ENCODE measurements around the gene MICAL1. TPM values are rescaled to one million over a fixed set of nuclear protein-coding genes. Genes with fewer than 3 reads are reported as not detected.

Gene MICAL1
- total RNA-seq, 1 experiment from 2014 or later = 21.5 TPM

GRCh38 chr6:109454496-109455436 is 806 bp downstream of the MICAL1 start:
- DNase-seq (ENCODE audit: low read depth) = no peak

- DNase-seq (ENCODE audit: low read depth) = no peak
Measured at GRCh38 chr6:109453594-109454495, 1.7 kb downstream of the MICAL1 start.

GRCh38 chr6:109453156-109453555 is 2.4 kb downstream of the MICAL1 start:
- no peak for DNase-seq (ENCODE audit: low read depth)

GRCh38 chr6:109452181-109452580 is 3.4 kb downstream of the MICAL1 start:
- no peak for DNase-seq (ENCODE audit: low read depth)

GRCh38 chr6:109451376-109451775 is 4.2 kb downstream of the MICAL1 start:
- no peak for DNase-seq (ENCODE audit: low read depth)

- DNase-seq (ENCODE audit: low read depth) = no peak
Measured at GRCh38 chr6:109450801-109451200, 4.8 kb downstream of the MICAL1 start.

GRCh38 chr6:109449795-109450673 is 5.5 kb downstream of the MICAL1 start:
- no peak for DNase-seq (ENCODE audit: low read depth)

- no peak for DNase-seq (ENCODE audit: low read depth)
Measured at GRCh38 chr6:109449064-109449794, 6.3 kb downstream of the MICAL1 start.

- DNase-seq (ENCODE audit: low read depth) = no peak
Measured at GRCh38 chr6:109448615-109449014, 7.0 kb downstream of the MICAL1 start.

GRCh38 chr6:109447878-109448555 is 7.6 kb downstream of the MICAL1 start:
- no peak for DNase-seq (ENCODE audit: low read depth)

GRCh38 chr6:109447087-109447486 is 8.5 kb downstream of the MICAL1 start:
- no peak for DNase-seq (ENCODE audit: low read depth)

- no peak for DNase-seq (ENCODE audit: low read depth)
Measured at GRCh38 chr6:109446541-109446940, 9.0 kb downstream of the MICAL1 start.

GRCh38 chr6:109446072-109446471 is 9.5 kb downstream of the MICAL1 start:
- DNase-seq (ENCODE audit: low read depth) = no peak

GRCh38 chr6:109445382-109445781 is 10.2 kb downstream of the MICAL1 start:
- no peak for DNase-seq (ENCODE audit: low read depth)

- DNase-seq (ENCODE audit: low read depth) = no peak
Measured at GRCh38 chr6:109443425-109443950, 12.1 kb downstream of the MICAL1 start.

GRCh38 chr6:109442393-109442924 is 13.1 kb downstream of the MICAL1 start:
- DNase-seq (ENCODE audit: low read depth) = no peak

- DNase-seq (ENCODE audit: low read depth) = peak; percentile 68
Measured at GRCh38 chr6:109441069-109441816, 14.3 kb downstream of the MICAL1 start.

GRCh38 chr6:109440331-109441068 is 15.1 kb downstream of the MICAL1 start, which contains the start of the genes PPIL6 and SMPD2:
Gene PPIL6, minus strand, starts transcription at chr6:109440628. Its CDS starts 38 bp downstream, at chr6:109440590.
Gene SMPD2, plus strand, starts transcription at chr6:109440724. Its CDS starts 398 bp downstream, at chr6:109441122.
- DNase-seq (ENCODE audit: low read depth) = peak; percentile 89

Measured in M059J (cell line).